Measurements from ENCODE around the gene SFXN1.

The SFXN1 gene

DNA sequence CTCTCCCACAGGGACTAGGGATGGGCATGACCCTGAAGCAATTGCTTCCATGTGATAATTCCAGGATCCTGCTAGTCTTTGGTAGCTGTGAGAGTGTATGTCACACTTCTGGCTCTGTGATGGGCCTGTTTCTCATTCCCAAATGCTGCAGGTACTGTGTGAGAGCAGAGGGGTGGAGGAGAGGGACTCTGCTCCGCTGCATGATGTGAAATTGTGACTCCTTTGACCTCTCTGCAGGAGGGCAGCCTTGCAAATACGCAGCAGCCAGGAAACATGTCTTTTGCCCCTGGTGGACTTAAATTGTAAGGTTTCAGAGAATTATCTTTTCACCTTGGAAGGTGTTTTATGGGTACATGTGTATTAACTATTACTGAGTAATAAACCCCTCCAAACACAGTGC lies 61.6 kb downstream of the SFXN1 start:
- Histone ChIP-seq H3K27me3 (no peaks in the 10 kb centered on the region), H3K4me1 (peaks cover 0 to 45% (median 8%) of the 10 kb centered on the region in 10 experiments; a peak in 10 of 20 replicates), H3K9ac (no peak overlapping the region), H3K4me2 (no peak overlapping the region), H3K9me3 (replicated peaks in 1 of 11) (no peaks in the 10 kb centered on the region), H4K20me1 (no peaks in the 10 kb centered on the region), H3K36me3 (no peaks in the 10 kb centered on the region), H3K4me3 (no peak overlapping the region), H3K27ac (no peak overlapping the region)
- TF ChIP-seq Cebpa-rat (IDR thresholded peaks at IDR 0.05): no peak

DNA sequence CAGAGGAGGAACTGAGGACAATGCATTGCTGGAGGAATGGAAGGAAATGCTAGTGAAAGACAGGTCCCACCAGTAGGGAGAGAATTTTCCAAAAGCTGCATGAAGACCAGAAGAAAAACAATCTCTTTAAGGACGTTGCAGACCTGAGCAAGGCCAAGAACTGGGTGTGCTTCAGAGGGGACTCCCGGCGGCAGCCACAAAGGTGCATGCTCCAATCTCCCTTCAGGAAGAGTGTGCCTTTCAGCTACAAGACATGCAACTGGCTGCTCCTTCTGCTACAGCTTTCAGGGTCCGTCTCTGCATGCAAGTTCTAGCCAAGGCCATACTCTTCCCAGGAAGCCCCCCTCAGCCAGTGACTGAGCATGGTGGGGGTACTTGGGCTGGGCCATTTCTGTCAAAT lies 62.9 kb downstream of the SFXN1 start:
- H3K27me3 ChIP-seq: no peaks in the 10 kb centered on the region
- no peaks in the 10 kb centered on the region for H3K36me3 ChIP-seq
- TF ChIP-seq Cebpa-rat (IDR thresholded peaks at IDR 0.05): no peak
- H3K4me2 ChIP-seq: peak overlapping the region in 1 of 11 experiments; percentile 58; a peak in 1 of 22 replicates
- no peaks in the 10 kb centered on the region for H4K20me1 ChIP-seq
- H3K4me3 ChIP-seq: no peak overlapping the region
- no peak overlapping the region for H3K9ac ChIP-seq
- H3K4me1 ChIP-seq: peaks cover 0 to 36% (median under 1%) of the 10 kb centered on the region in 10 experiments; a peak in 9 of 20 replicates
- H3K9me3 ChIP-seq (replicated peaks in 1 of 11): no peaks in the 10 kb centered on the region
- no peak overlapping the region for H3K27ac ChIP-seq

DNA sequence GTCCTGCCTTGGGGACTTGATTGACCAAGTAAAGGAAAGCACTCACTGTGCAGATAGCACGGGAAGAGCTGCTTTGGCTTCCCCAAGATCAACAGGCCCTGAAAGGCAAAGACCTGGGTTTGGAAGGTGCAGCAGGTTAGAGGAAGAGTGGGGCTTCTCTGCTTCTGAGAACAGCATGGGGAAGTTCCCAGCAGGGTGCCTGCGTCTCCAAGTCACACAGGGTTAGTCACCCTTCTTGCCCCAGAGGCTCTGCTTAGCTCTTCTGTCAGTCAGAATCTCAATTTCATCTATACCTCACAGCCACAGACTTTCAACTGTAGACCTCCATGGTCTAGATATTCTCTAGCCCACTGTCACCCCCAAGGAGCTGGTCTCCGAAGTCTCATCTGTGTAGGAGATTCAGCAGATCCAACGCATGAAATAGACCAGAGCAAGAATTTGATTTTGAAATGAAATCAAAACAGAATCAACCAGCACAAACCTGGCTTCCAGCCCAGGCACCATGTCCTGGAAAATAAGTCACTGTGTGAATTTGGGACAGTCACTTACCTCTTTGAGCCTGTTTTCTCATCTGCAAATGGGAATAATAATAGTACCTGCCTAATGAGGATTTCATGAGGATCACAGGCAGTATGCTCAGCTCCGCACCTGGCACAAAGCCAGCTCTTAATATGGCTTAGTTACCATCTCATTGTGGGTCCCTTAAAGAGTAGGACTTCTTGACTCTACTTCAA lies 64.0 kb downstream of the SFXN1 start:
- no peaks in the 10 kb centered on the region for H3K36me3 ChIP-seq
- no peaks in the 10 kb centered on the region for H3K9me3 ChIP-seq (replicated peaks in 1 of 11)
- peak overlapping the region in 2 of 11 experiments; percentile 46 to 58; a peak in 4 of 22 replicates for H3K4me2 ChIP-seq
- TF ChIP-seq Cebpa-rat (IDR thresholded peaks at IDR 0.05): no peak
- no peak overlapping the region for H3K27ac ChIP-seq
- no peak overlapping the region for H3K4me3 ChIP-seq
- H3K27me3 ChIP-seq: no peaks in the 10 kb centered on the region
- peaks cover 0 to 33% (median 0%) of the 10 kb centered on the region in 10 experiments; a peak in 5 of 20 replicates for H3K4me1 ChIP-seq
- no peaks in the 10 kb centered on the region for H4K20me1 ChIP-seq
- no peak overlapping the region for H3K9ac ChIP-seq

DNA sequence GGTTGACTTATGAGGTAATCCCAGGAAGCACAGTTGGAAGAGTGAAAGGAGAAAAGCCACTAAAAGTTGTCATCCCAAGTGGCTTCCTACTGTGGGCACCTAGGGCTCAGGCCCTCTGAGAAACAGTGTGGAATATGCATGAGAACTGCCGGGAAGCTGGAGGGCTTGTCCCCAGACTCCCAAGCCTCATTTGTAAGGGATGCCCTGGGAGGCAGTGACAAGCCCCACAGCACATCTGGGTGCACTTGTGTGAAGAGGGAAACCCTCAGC lies 64.5 kb downstream of the SFXN1 start:
- Histone ChIP-seq H4K20me1 (no peaks in the 10 kb centered on the region), H3K9me3 (replicated peaks in 1 of 11) (no peaks in the 10 kb centered on the region), H3K4me2 (peak overlapping the region in 2 of 11 experiments; percentile 46 to 58; a peak in 4 of 22 replicates), H3K4me1 (peaks cover 0 to 38% (median 2%) of the 10 kb centered on the region in 10 experiments; a peak in 12 of 20 replicates), H3K36me3 (no peaks in the 10 kb centered on the region), H3K27me3 (no peaks in the 10 kb centered on the region), H3K27ac (no peak overlapping the region), H3K4me3 (no peak overlapping the region), H3K9ac (no peak overlapping the region)
- no peak for TF ChIP-seq Cebpa-rat (IDR thresholded peaks at IDR 0.05)

DNA sequence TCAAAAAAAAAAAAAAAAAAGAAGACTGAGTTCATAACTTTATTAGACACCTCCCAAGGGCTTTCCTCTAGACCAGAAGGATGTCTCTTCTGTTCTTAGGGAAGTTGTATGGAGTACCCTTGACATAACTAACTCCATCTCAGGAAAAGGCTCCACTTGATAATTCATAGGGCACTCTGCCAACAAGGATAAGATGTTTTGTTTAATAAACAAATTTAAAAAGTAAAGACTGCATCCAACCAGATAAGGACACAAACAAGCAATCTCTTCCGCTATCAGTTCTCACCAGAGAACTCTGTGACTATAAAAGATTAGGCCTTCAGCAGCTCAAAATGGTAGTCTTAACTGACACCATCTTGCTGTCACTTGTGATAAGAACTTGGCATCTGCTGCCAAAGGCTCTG lies 65.8 kb downstream of the SFXN1 start:
- Histone ChIP-seq H3K27me3 (no peaks in the 10 kb centered on the region), H3K4me3 (no peak overlapping the region), H3K36me3 (no peaks in the 10 kb centered on the region), H3K9ac (no peak overlapping the region), H3K27ac (no peak overlapping the region), H4K20me1 (no peaks in the 10 kb centered on the region), H3K4me2 (no peak overlapping the region), H3K4me1 (peaks cover 0 to 50% (median 10%) of the 10 kb centered on the region in 10 experiments; a peak in 13 of 20 replicates), H3K9me3 (replicated peaks in 1 of 11) (no peaks in the 10 kb centered on the region)
- TF ChIP-seq Cebpa-rat (IDR thresholded peaks at IDR 0.05): no peak

DNA sequence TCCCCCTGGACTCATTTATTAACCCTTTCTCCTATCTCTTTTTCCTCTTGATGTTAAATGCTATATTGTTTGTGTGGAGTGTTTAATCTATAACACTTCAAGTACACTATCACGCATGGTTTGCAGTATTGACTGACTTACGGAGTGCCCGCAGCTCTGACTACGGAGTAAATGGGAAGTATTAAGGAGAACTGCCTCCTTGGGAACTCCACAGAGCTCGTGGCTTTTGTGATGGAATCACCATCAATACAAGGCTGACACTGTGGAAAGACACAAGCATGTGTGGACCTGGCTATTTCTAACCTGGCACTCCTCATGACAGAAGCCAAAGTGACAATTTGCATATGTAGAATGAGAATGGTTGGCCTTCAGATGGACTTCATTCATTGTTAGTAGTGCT lies 66.2 kb downstream of the SFXN1 start:
- no peaks in the 10 kb centered on the region for H3K27me3 ChIP-seq
- no peak overlapping the region for H3K9ac ChIP-seq
- H4K20me1 ChIP-seq: no peaks in the 10 kb centered on the region
- H3K4me2 ChIP-seq: peak overlapping the region in 1 of 11 experiments; percentile 6; a peak in 1 of 22 replicates
- no peaks in the 10 kb centered on the region for H3K9me3 ChIP-seq (replicated peaks in 1 of 11)
- TF ChIP-seq Cebpa-rat (IDR thresholded peaks at IDR 0.05): no peak
- H3K27ac ChIP-seq: no peak overlapping the region
- H3K4me3 ChIP-seq: no peak overlapping the region
- peaks cover 0 to 55% (median 10%) of the 10 kb centered on the region in 10 experiments; a peak in 13 of 20 replicates for H3K4me1 ChIP-seq
- no peaks in the 10 kb centered on the region for H3K36me3 ChIP-seq

DNA sequence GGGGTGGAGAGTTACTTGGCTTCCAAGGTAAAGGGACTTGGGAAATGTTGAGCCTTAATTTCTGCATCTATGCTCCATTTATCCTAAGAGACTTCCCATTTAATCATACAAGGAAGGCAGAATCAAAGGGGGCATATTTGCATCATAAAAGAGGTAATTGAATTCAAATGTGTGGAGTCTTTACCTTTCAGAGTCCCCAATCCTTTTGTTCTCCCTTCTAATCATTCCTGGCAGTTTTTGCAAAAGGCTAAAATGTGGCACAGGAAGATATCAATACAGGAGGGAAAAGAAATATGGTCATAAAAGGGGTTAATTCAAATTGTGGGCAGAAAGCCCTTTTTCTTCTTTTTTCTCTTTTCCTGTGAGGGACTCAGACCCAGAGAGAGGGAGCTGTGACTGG lies 69.5 kb downstream of the SFXN1 start:
- no peaks in the 10 kb centered on the region for H4K20me1 ChIP-seq
- no peaks in the 10 kb centered on the region for H3K9me3 ChIP-seq (replicated peaks in 1 of 11)
- no peak overlapping the region for H3K4me3 ChIP-seq
- peak overlapping the region in 2 of 11 experiments; percentile 17 to 27; a peak in 1 of 22 replicates for H3K9ac ChIP-seq
- no peak for TF ChIP-seq Cebpa-rat (IDR thresholded peaks at IDR 0.05)
- H3K4me2 ChIP-seq: peak overlapping the region in 7 of 11 experiments; percentile 9 to 84 (median 22); a peak in 6 of 22 replicates
- no peaks in the 10 kb centered on the region for H3K36me3 ChIP-seq
- H3K4me1 ChIP-seq: peaks cover 0 to 75% (median 10%) of the 10 kb centered on the region in 10 experiments; a peak in 13 of 20 replicates
- no peaks in the 10 kb centered on the region for H3K27me3 ChIP-seq
- H3K27ac ChIP-seq: no peak overlapping the region

DNA sequence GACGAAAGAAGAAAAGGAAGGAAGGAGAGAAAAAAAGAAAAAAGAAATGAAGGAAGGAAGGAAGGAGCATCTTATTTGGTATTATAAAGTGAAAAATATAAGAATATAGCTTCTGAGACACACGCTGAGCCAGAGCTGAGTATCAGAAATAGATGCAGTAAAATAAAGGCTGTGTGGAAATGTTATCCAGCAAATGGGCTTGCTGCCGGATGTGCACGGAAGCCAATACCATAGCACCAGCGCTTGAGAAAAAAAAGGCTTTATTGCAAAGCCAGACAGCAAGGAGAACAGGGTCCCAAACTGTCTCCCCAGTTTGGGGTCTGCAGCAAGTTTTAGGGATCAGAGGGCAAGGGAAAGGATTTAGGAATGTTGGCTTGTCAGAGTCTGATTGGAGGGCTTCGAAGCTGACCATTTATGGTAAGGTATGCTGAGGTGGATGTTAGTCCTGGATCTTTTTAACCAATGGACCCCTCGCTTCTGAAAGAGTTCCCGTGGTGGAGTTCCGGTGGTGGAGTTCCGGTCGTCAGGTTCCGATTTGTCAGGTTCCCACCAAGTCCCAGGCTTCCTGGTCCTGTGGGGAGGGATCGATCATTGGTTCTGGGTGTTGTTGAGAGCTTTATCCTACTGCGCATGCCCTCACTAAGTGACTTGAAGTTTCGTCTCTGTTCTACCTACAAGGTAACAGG lies 70.4 kb downstream of the SFXN1 start:
- Histone ChIP-seq H3K4me2 (peak overlapping the region in 6 of 11 experiments; percentile 11 to 84 (median 22); a peak in 7 of 22 replicates), H3K9me3 (replicated peaks in 1 of 11) (no peaks in the 10 kb centered on the region), H3K27me3 (no peaks in the 10 kb centered on the region), H3K4me1 (peaks cover 0 to 79% (median 10%) of the 10 kb centered on the region in 10 experiments; a peak in 13 of 20 replicates), H3K9ac (0 out of 22 replicates have a peak overlapping the region, but pooled peaks of 1 of the 11 experiments have one; percentile 5), H3K4me3 (no peak overlapping the region), H3K36me3 (no peaks in the 10 kb centered on the region), H4K20me1 (no peaks in the 10 kb centered on the region), H3K27ac (peak overlapping the region in 2 of 11 experiments; percentile 85; a peak in 4 of 22 replicates)
- TF ChIP-seq Cebpa-rat (IDR thresholded peaks at IDR 0.05): no peak

DNA sequence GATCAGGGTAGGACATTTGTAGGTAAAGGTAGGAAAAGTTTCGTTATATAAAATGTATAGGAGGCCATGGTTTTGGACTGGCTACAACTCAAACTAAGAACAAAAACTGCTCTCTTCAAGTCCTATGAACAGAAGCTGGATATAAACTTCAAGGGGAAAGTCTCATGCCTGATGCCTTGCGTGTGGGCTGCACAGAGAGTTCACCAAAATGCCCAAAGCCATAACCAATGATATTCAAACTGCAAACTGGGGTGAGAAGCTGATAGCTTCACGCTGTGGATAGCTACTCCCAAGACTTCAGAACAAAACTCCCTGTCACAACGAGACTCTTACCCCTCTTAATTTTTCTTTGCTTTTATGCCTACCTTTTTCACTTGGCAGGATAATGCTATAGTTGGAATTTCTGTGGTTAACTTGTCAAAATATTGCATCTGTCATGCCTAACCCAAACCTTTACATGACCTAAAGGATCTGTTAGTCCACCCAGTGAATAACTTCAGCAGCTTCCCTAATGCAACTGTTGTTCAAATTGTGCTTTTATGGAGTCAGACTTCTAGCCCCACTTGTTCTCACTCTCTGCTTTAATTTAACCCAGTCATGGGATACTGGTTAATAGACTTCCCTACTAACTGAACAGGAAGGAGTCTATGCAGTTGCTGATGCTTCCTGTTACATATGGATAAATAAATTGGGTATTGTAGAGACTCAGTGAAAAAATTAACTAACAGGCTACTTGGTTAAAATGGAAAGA lies 71.9 kb downstream of the SFXN1 start:
- Histone ChIP-seq H3K9ac (peak overlapping the region in 2 of 11 experiments; percentile 61 to 74; a peak in 1 of 22 replicates), H3K36me3 (no peaks in the 10 kb centered on the region), H3K9me3 (replicated peaks in 1 of 11) (no peaks in the 10 kb centered on the region), H3K27ac (peak overlapping the region in 2 of 11 experiments; percentile 85; a peak in 4 of 22 replicates), H3K4me3 (no peak overlapping the region), H3K27me3 (no peaks in the 10 kb centered on the region), H3K4me1 (peaks cover 9 to 83% (median 18%) of the 10 kb centered on the region in 10 experiments), H4K20me1 (no peaks in the 10 kb centered on the region), H3K4me2 (peak overlapping the region in 3 of 11 experiments; percentile 36 to 84 (median 82); a peak in 6 of 22 replicates)
- no peak for TF ChIP-seq Cebpa-rat (IDR thresholded peaks at IDR 0.05)
